Activated CD4-positive, CD25-positive, alpha-beta regulatory T cell treated with anti-CD3 and anti-CD28 coated beads, Interleukin-2, amount 50 U/mL, for 16 hours (primary cell): ENCODE results near the gene U2AF1L4.
A peak's percentile ranks its signal among the peaks of the same experiment; 100 is the strongest.

Source experiments
- DNase-seq: peaks from one replicate; pipeline ENCODE4 v3.0.0-alpha.2; 2020; ENCODE audit warnings: low read depth, low spot score

The U2AF1L4 gene

DNA sequence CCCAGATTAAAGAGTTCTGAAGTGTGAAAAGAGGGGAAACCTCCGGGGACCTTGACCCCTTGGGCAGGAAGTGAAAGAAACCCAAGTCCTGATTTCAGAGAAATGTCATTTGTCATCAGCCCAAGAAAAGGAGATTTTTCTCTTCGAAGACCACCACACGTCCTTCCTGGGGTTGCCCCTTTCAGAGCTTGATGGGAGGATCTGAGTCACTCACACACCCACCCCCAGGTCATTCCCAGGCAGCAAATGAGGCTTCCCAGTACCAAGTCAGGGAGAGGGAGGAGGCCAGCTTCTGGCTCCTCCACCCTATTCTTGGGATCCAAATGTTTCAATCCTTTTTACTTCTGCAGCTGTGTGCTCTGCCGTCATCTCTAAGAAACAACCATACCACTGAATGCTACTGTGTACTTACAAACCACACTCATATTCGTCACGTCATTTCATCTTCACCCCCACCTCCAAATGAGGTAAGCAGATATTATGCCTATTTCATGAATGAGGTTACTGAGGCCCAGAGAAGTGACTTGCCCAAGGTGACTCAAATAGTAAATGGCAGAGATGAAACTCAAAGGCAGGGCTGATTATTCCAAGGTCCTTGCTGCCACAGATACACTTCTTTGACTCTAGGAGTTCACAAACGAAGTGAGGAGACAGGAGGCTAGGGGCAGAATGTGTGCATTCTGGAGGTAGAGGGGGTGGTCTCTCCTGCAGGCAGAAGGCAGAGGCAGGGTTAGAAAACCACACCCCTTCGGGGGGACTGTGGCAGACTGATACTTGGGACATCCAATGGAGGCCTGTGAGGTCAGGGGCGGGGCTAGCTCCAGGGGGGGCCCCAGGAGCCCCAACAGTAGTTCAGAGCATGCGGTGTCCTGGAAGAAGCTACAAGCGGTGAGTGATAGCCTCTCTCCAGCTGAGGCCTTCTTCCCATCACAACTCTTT is 32.4 kb downstream of the U2AF1L4 start:
- DNase-seq: peak; percentile 44

- DNase-seq: peak; percentile 45
These were observed 34.2 kb downstream of the U2AF1L4 start for GRCh38 chr19:35710784-35711723.

GRCh38 chr19:35708391-35708790 is 36.8 kb downstream of the U2AF1L4 start:
- no peak for DNase-seq

DNA sequence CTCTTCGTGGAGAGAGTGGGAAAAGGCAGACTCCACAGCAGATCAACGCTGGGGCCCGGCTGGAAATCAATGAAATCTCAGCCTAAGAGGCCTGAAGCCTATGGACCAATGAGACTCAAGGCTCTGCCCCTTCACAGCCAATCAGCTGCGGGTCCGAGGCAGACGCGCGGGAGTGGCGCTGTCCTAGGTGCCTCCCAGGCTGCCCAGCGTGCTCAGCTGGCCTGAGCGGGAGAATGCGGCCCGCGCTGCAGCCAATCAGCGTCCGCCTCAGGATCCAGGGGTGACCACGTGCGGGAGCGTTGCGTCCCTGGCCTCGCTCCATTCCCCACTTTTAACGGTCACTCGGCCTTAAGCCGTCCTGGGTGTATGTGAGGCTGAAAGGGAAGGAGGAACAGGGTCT is 41.0 kb downstream of the U2AF1L4 start, which contains the start of gene ZBTB32:
ZBTB32 (plus strand) TSS at position 341 of the 400 bp plus-strand sequence. CDS start 10,069 bp downstream, outside the sequence.
- no peak for DNase-seq

- DNase-seq: no peak
These were observed 41.9 kb downstream of the U2AF1L4 start for GRCh38 chr19:35703343-35703742.

DNA sequence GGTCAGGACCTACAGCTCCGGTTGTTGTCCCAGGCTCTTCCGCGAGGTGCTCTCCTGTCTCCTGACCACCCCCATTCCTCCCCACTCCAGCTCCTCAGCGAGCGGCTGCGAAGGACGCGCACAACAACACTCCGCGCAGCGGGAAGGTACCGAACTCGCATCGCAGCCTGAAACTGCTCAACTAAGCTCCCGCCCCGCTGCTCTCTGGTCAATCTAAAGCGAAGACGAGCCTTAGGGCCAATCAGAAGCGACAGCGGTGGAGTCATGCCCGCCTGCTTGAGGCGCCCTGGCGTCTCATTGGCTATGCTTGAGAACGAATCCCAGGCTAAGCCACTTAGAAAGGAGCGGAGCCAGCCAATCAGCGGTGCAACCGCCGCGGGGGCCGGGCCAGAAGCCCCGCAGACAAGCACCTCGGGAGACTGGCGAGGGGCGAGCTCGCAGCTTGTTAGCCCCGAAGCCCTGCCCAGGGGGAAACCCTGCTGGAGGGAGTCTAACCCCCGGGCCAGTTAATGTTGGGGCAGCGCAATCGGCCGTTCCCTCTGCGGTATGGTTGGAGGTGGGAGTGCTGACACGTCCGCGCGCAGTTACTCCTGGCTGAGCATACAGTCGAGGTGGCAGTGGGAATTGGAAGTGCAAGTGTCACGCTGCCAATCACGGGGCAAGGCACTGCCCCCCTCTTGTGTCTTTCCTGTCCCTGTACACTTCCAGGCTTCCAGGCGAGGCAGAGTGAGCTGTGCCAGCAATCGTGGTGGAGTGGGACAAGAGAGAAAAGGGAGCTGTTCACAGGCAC is 42.8 kb downstream of the U2AF1L4 start:
- DNase-seq: peak; percentile 92

DNA sequence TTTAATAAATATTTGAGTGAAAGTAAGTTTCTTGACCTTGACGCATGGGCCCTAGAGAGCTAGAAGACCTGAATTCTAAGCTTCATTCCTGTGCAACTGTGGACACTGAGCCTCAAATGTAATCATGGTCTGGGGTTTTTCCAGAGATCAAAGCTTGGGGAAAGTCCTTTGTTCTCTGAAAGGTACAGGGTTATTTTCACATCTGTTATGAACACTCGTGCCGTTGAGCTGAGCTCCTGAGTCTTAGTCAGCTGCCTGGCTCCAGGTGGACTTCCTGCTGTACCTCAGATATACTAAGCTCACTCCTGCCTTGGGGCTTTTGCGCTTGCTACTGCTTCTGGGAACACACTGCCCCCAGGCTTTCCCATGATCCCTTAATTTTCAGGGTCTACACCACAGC is 48.4 kb downstream of the U2AF1L4 start:
- no peak for DNase-seq

- DNase-seq: no peak
These were observed 49.3 kb downstream of the U2AF1L4 start for GRCh38 chr19:35695895-35696422.

DNA sequence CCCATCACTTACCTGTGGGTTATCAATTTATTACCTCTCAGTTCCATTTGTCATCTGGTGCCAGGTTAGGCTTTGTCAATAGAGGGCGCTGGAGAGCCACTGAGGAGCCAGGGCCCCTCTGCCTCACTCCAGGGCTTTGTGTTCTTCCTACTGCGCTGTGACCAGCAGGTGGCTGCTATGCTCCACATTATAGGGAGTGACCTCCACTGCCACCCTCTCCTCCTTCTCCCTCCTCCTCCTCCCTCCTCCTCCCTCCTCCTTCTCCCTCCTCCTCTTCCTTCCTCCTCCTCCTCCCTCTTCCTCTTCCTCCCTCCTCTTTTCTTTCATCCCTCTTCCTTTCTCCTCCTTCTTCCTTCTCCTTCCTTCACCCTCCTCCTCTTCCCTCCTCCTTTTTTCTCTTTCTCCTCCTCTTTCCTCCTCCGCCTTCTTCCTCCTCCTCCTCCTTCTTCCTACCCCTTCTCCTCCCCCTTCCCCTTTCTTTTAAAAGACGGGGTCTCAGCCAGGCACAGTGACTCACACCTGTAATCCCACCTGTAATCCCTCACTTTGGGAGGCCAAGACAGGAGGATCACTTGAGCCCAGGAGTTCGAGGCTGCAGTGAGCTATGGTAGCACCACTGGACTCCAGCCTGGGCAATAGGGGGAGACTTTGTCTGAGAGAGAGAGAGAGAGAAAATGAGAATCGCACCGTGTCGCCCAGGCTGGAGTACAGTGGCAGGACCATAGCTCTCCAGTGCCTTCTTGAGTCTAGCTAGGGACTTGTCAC is 51.2 kb downstream of the U2AF1L4 start:
- DNase-seq: peak; percentile 84

DNA sequence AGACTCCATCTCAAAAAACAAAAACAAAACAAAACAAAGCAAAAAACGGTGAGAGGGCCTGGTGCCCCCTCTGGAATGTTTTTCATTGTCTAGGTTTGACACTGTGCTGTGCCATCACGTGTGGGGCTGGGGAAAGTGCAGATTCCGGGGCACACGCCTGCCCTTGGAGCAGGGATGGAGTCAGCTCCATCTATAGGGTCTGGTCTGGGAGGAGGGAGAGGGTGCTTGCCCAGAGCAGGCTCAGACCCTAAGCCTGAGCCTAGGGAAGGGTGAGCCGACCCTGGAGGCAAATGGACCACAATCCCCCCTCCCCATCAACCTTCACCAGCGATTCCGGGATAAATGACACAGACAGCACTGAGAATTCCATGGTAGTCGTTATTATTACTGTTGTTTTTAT is 51.8 kb downstream of the U2AF1L4 start:
- DNase-seq: no peak
